Vagina (tissue), 2 donors: ENCODE measurements around the gene MSI2. TPM values are rescaled to one million over a fixed set of nuclear protein-coding genes. Genes with fewer than 3 reads are reported as not detected.

Experiments used
- DNase-seq, 2 donors: peaks; one replicate each; pipeline ENCODE4 v3.0.0-alpha.2; 2017; ENCODE audit errors: extremely low spot score in 2 of 2
- H3K27ac ChIP-seq: fragments of 200-600 bp; sonication (generic); one replicate; pipeline ENCODE4 v1.5.1; 2019
- H3K27me3 ChIP-seq: fragments of 200-600 bp; sonication (generic); one replicate; pipeline ENCODE4 v1.5.1; 2019
- H3K36me3 ChIP-seq, 2 donors: fragments of 200-600 bp; sonication (generic); one replicate each; pipeline ENCODE4 v1.5.1; 2017 to 2019
- H3K4me1 ChIP-seq: fragments of 200-600 bp; sonication (generic); one replicate; pipeline ENCODE4 v1.5.1; 2019
- H3K4me3 ChIP-seq, 2 donors: fragments of 200-600 bp; sonication (generic); 1 replicate in 1 of 2; 2 replicates in 1 of 2; pipeline ENCODE4 v1.5.1; 2016 to 2019
- H3K9me3 ChIP-seq: fragments of 200-600 bp; sonication (generic); one replicate; pipeline ENCODE4 v1.5.1; 2019
- CTCF ChIP-seq, 3 experiments: fragments of 450-650 bp in 2 of 3; fragments of 200-600 bp in 1 of 3; sonication (generic) in 1 of 3; IDR thresholded peaks; one replicate each; pipeline ENCODE4 v1.5.1; 2017 to 2019; ENCODE audit warnings: antibody characterized with exemption in 3 of 3, mild to moderate bottlenecking in 2 of 3, moderate library complexity in 2 of 3
- POLR2A ChIP-seq, 2 donors: fragments of 450-650 bp; IDR thresholded peaks; one replicate each; pipeline ENCODE4 v1.6.1; 2017; ENCODE audit warnings: antibody characterized with exemption in 2 of 2, mild to moderate bottlenecking in 2 of 2, moderate library complexity in 2 of 2
- POLR2AphosphoS5 ChIP-seq, 2 donors: sonication (generic); formaldehyde crosslinking; IDR thresholded peaks; one replicate each; pipeline ENCODE4 v1.9.0; 2017; ENCODE audit warnings: antibody characterized with exemption in 2 of 2, mild to moderate bottlenecking in 2 of 2, low read depth in 1 of 2; ENCODE audit not compliant: insufficient read depth in 1 of 2
- intact Hi-C: fragments of 100-400 bp; cut with DNase I; formaldehyde crosslinking; loops from one replicate; pipeline ENCODE4 v1.15.1; 2023
- total RNA-seq: library from RNA; depleted of rRNA; stranded (reverse); fragments of >200 nt; gene quantifications from one replicate; pipeline ENCODE4 v1.2.3, GENCODE V29; 2016

MSI2 gene
- total RNA-seq, 1 donor from 2014 or later: 27.3 TPM

- TF ChIP-seq CTCF (IDR thresholded peaks at IDR 0.05) (no peak), POLR2A (IDR thresholded peaks at IDR 0.05) (no peak), POLR2AphosphoS5 (IDR thresholded peaks at IDR 0.05; ENCODE audit: insufficient read depth in 1 of 2, low read depth in 1 of 2) (no peak)
Measured at GRCh38 chr17:57290981-57291380, 34.7 kb downstream of the MSI2 start.

GRCh38 chr17:57292091-57292490 lies 35.8 kb downstream of the MSI2 start:
- intact Hi-C loops: no loop called here
- Histone ChIP-seq H3K27me3 (no peaks in the 10 kb centered on the region), H3K9me3 (no peaks in the 10 kb centered on the region), H3K36me3 (no peaks in the 10 kb centered on the region), H3K27ac (no peak overlapping the region), H3K4me3 (no peak overlapping the region), H3K4me1 (peaks cover 10% of the 10 kb centered on the region)
- no peak for TF ChIP-seq POLR2AphosphoS5 (IDR thresholded peaks at IDR 0.05; ENCODE audit: insufficient read depth in 1 of 2, low read depth in 1 of 2)
- no peak for TF ChIP-seq POLR2A (IDR thresholded peaks at IDR 0.05)
- TF ChIP-seq CTCF (IDR thresholded peaks at IDR 0.05): no peak
- DNase-seq: no peak

More at GRCh38 chr17:57290981-57291380, 34.7 kb downstream of the MSI2 start:
- no peak for DNase-seq
- H3K36me3 ChIP-seq: no peaks in the 10 kb centered on the region
- no peak overlapping the region for H3K4me3 ChIP-seq
- H3K4me1 ChIP-seq: peaks cover 10% of the 10 kb centered on the region
- no peak overlapping the region for H3K27ac ChIP-seq
- intact Hi-C loops: no loop called here
- H3K9me3 ChIP-seq: no peaks in the 10 kb centered on the region
- no peaks in the 10 kb centered on the region for H3K27me3 ChIP-seq

- Histone ChIP-seq H3K9me3 (no peaks in the 10 kb centered on the region), H3K36me3 (no peaks in the 10 kb centered on the region), H3K4me1 (peaks cover 4% of the 10 kb centered on the region), H3K27ac (no peak overlapping the region), H3K27me3 (no peaks in the 10 kb centered on the region), H3K4me3 (no peak overlapping the region)
- no peak for DNase-seq
- intact Hi-C loops: no loop called here
- TF ChIP-seq CTCF (IDR thresholded peaks at IDR 0.05) (no peak), POLR2A (IDR thresholded peaks at IDR 0.05) (no peak), POLR2AphosphoS5 (IDR thresholded peaks at IDR 0.05; ENCODE audit: insufficient read depth in 1 of 2, low read depth in 1 of 2) (no peak)
Measured at GRCh38 chr17:57293077-57293476, 36.8 kb downstream of the MSI2 start.

GRCh38 chr17:57294101-57294500 lies 37.8 kb downstream of the MSI2 start:
- Histone ChIP-seq H3K4me3 (no peak overlapping the region), H3K36me3 (no peaks in the 10 kb centered on the region), H3K4me1 (no peaks in the 10 kb centered on the region), H3K27me3 (no peaks in the 10 kb centered on the region), H3K9me3 (no peaks in the 10 kb centered on the region), H3K27ac (no peak overlapping the region)
- intact Hi-C loops: no loop called here
- DNase-seq: no peak
- TF ChIP-seq POLR2A (IDR thresholded peaks at IDR 0.05) (no peak), POLR2AphosphoS5 (IDR thresholded peaks at IDR 0.05; ENCODE audit: insufficient read depth in 1 of 2, low read depth in 1 of 2) (no peak), CTCF (IDR thresholded peaks at IDR 0.05) (no peak)

GRCh38 chr17:57294629-57295501 lies 38.5 kb downstream of the MSI2 start:
- no peaks in the 10 kb centered on the region for H3K9me3 ChIP-seq
- H3K4me3 ChIP-seq: no peak overlapping the region
- H3K27me3 ChIP-seq: no peaks in the 10 kb centered on the region
- TF ChIP-seq POLR2A (IDR thresholded peaks at IDR 0.05) (no peak), POLR2AphosphoS5 (IDR thresholded peaks at IDR 0.05; ENCODE audit: insufficient read depth in 1 of 2, low read depth in 1 of 2) (no peak), CTCF (IDR thresholded peaks at IDR 0.05) (no peak)
- H3K27ac ChIP-seq: no peak overlapping the region
- H3K36me3 ChIP-seq: no peaks in the 10 kb centered on the region
- intact Hi-C loops: no loop called here
- H3K4me1 ChIP-seq: no peaks in the 10 kb centered on the region
- DNase-seq: no peak
